HG02588 (cell line): ENCODE results near the gene SP6.

Experiments used
- ATAC-seq: cut with Tn5 transposase; IDR thresholded peaks from one replicate; pipeline ENCODE4 v1.9.1; 2021; ENCODE audit warnings: mild to moderate bottlenecking, moderate library complexity; ENCODE audit not compliant: unreplicated experiment

SP6 gene

GRCh38 chr17:47857551-47858455, 6.8 kb upstream of the SP6 start:
- no peak for ATAC-seq

GRCh38 chr17:47856830-47857229, 5.9 kb upstream of the SP6 start:
- ATAC-seq: no peak

- ATAC-seq: no peak
These were observed 4.8 kb upstream of the SP6 start for GRCh38 chr17:47855737-47856136.

GRCh38 chr17:47853616-47854015, 2.7 kb upstream of the SP6 start:
- no peak for ATAC-seq

- ATAC-seq: no peak
These were observed 1.4 kb upstream of the SP6 start for GRCh38 chr17:47852113-47852949.

GRCh38 chr17:47851764-47852112, 775 bp upstream of the SP6 start:
- no peak for ATAC-seq

- no peak for ATAC-seq
These were observed 631 bp downstream of the SP6 start for GRCh38 chr17:47850373-47850691.

GRCh38 chr17:47848198-47848513, 2.8 kb downstream of the SP6 start:
- ATAC-seq: no peak

- no peak for ATAC-seq
These were observed 3.4 kb downstream of the SP6 start for GRCh38 chr17:47847341-47848197.

GRCh38 chr17:47846716-47847340, 4.1 kb downstream of the SP6 start:
- ATAC-seq: no peak

GRCh38 chr17:47845716-47846075, 5.3 kb downstream of the SP6 start:
- no peak for ATAC-seq

GRCh38 chr17:47844814-47845715, 5.9 kb downstream of the SP6 start:
- no peak for ATAC-seq

- ATAC-seq: no peak
These were observed 6.7 kb downstream of the SP6 start for GRCh38 chr17:47844227-47844626.

- ATAC-seq: no peak
These were observed 7.6 kb downstream of the SP6 start for GRCh38 chr17:47843391-47843730.

- no peak for ATAC-seq
These were observed 9.3 kb downstream of the SP6 start for GRCh38 chr17:47841488-47842291.

- ATAC-seq: peak; percentile 73
These were observed 10.0 kb downstream of the SP6 start, which contains the start of gene SCRN2 for GRCh38 chr17:47840742-47841487. SCRN2 (minus strand) TSS chr17:47841273; CDS start chr17:47840843, 430 bp downstream.

GRCh38 chr17:47840001-47840741, 10.8 kb downstream of the SP6 start:
- no peak for ATAC-seq

- no peak for ATAC-seq
These were observed 11.9 kb downstream of the SP6 start for GRCh38 chr17:47839071-47839470.
